A549 (cell line): ENCODE data around the gene ADGRG3.

Experiments
- CTCF ChIP-seq: fragments of >200 bp; sonication (Bioruptor Twin); formaldehyde crosslinking; IDR thresholded peaks from 3 replicates; pipeline ENCODE4 v1.5.1; 2016
- EP300 ChIP-seq, 2 experiments: fragments of >200 bp; sonication (Bioruptor Twin); formaldehyde crosslinking; IDR thresholded peaks; 2 replicates in 1 of 2; 3 replicates in 1 of 2; pipeline ENCODE4 v1.6.1; 2016 to 2017
- KDM1A ChIP-seq: fragments of 200-600 bp; sonication (generic); IDR thresholded peaks from 2 replicates; pipeline ENCODE4 v1.6.1; 2016; ENCODE audit warnings: low read depth, mild to moderate bottlenecking
- PBX3 ChIP-seq: IDR thresholded peaks from 2 replicates; pipeline ENCODE4 v1.6.1; 2012
- POLR2A ChIP-seq: IDR thresholded peaks from 2 replicates; pipeline ENCODE4 v1.6.1; 2012; ENCODE audit warnings: mild to moderate bottlenecking, low read length
- RAD21 ChIP-seq, 2 experiments: fragments of >200 bp in 1 of 2; sonication (Bioruptor Twin) in 1 of 2; formaldehyde crosslinking in 1 of 2; IDR thresholded peaks in 1 of 2; conservative IDR thresholded peaks in 1 of 2; 2 replicates in 1 of 2; 3 replicates in 1 of 2; pipeline ENCODE4 v1.6.1; 2012 to 2018; ENCODE audit warnings: inconsistent platforms in 1 of 2
- REST ChIP-seq: fragments of 200-600 bp; sonication (generic); IDR thresholded peaks from 2 replicates; pipeline ENCODE4 v1.6.1; 2016; ENCODE audit warnings: antibody characterized with exemption, mild to moderate bottlenecking, moderate library complexity
- TP53 ChIP-seq: fragments of 250-450 bp; sonication (Bioruptor Pico); IDR thresholded peaks from 2 replicates; pipeline ENCODE4 v1.5.0; 2021; ENCODE audit warnings: mild to moderate bottlenecking, moderate library complexity

GRCh38 chr16:57699481-57699880 lies 31.4 kb downstream of the ADGRG3 start:
- TF ChIP-seq REST (no peak), CTCF (no peak), PBX3 (no peak), TP53 (CRISPR knock-in tag) (no peak), RAD21 (conservative IDR thresholded peaks at IDR 0.05 in 1 of 2, IDR thresholded peaks at IDR 0.05 in 1 of 2) (no peak), EP300 (IDR thresholded peaks at IDR 0.05) (no peak), KDM1A (no peak), POLR2A (no peak)
